GM18519 (cell line): ENCODE measurements around the gene USHBP1.

Experiments
- ATAC-seq: cut with Tn5 transposase; IDR thresholded peaks from one replicate; pipeline ENCODE4 v1.9.1; 2021; ENCODE audit warnings: mild to moderate bottlenecking, moderate library complexity; ENCODE audit not compliant: unreplicated experiment, low FRiP score

USHBP1 gene

DNA sequence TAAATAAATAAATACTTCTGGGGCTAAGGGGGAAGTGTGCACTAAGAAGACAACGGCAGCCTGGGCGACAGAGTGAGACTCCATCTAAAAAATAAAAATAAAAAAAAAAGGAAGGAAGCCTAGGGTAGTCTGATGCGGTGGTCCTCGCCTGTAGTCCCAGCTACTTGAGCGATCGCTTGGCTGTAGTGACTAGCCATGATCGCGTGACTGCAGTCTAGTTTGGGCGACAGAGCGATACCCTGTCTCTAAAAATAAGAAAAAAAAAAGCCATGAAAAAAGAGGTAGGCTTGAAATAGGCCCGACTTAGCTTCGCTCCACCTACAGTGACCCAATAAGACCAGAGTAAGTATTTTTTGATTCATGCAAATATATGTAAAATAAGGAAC lies 2.0 kb upstream of the USHBP1 start:
- ATAC-seq: no peak

DNA sequence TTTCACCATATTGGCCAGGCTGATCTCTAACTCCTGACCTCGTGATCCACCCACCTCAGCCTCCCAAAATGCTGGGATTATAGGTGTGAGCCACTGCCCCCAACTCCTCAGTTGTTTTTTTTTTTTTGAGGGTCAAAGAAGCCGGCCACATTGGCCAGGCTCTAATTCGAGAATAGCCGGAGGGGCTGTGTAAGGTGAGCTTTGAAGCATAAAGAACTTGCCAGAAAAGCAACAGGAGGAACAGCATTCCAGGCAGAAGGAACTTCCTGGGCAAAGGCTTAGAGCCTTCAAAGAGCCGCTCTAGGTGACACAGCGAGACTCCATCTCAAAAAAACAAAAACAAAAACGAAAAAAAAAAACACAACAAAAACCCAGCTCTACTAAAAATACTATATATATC lies 1.5 kb upstream of the USHBP1 start:
- no peak for ATAC-seq

DNA sequence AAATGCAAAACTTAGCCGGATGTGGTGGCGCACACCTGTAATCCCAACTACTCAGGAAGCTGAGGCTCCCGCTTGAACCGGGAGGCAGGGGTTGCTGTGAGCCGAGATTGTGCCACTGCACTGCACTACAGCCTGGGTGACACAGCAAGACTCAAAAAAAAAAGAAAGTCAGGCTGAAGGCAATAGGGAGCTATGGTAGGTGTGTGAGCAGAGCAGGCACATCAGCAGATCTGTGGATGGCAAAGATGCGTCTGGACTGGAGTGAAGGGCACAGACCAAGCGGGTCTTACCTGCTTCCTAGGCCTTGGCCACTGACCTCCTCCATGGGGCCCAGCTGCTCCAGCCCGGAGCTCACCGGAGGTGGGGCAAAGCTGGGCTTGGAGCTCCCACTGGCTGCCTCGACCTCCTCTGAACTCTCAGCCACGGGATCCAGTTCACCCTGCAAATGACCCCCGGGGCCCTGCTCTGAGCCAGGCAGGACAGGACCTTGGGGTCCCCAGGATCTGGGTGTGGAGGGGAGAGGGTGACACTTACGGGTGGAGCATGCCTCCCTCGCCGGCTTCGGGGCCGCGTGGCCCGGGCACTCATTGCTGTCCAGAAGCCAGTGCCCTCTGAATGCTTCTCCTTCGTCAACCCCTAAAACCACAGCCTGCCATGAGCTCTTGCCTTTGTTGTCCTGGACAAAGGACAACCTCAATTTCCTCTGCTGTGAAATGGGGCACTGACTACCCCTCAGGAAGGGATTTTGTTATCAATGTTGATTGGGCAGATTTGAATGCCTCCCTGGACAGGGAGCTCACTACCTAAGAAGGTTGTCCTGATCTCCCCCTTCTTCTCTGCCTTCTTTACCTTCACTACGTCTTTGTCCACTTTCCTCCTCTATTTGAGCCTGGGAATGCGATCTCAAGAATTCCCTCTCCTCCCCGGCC lies 569 bp downstream of the USHBP1 start:
- ATAC-seq: no peak

DNA sequence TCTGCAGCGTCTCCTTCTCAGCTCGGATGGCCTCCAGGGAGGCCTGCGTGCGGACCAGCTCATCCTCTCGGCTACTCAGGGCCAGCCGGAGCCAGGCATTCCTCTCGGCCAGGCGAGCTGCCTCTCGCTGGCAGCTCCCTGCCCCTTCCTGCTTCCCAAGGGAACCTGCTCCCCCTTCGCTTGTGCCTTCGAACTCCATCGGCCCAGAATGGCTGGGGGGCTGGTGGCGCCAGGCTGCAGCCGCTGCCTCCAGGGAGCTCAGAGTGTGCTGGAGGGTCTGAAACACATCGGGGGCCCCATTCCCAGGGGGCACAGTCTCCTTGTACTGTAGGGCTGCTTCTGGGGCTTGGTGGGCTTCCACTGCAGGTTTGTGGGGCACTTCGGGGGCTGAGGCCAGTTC lies 2.0 kb downstream of the USHBP1 start:
- no peak for ATAC-seq

DNA sequence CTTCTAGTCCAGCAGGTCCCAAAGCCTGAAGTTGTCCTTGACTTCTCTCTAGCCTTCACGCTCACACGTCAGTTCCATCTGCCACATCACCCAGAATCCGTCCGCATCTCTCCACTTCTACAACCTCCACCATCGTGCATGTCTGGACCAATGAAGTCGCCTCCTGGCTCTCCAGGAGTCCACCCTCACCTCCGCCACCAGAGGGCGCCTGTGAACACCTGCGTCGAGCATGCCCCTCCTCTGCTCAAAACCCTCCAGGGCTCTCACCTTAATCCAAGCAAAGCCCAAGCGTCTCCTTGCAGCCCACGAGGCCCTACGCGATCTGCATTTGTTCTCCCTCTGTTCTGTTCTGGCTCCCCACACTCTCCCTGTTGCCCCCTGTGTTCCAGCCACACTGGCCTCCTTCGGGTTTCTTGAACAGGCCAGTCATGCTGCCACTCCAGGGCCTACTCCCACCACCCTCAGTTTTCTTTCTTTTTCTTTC lies 3.7 kb downstream of the USHBP1 start:
- no peak for ATAC-seq

DNA sequence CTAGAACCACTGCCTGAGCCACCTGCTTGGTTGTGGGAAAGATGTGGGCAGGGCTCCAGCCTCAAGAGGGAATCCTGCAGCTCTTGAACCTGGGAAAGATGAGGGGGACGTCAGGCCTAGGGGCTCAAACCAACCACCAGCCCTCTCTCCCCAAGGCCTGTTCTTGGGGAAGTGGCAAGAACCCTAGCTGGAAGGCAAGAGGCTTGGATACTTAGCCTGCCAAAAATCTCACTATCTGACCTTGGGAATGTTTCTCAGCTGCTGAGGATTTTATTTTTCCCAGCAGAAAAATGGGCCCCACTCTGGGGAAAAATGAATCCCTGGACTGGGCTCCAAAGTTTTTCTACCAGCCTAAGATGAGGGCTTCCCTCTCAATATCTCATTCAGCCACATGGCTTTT lies 4.6 kb downstream of the USHBP1 start:
- ATAC-seq: no peak

DNA sequence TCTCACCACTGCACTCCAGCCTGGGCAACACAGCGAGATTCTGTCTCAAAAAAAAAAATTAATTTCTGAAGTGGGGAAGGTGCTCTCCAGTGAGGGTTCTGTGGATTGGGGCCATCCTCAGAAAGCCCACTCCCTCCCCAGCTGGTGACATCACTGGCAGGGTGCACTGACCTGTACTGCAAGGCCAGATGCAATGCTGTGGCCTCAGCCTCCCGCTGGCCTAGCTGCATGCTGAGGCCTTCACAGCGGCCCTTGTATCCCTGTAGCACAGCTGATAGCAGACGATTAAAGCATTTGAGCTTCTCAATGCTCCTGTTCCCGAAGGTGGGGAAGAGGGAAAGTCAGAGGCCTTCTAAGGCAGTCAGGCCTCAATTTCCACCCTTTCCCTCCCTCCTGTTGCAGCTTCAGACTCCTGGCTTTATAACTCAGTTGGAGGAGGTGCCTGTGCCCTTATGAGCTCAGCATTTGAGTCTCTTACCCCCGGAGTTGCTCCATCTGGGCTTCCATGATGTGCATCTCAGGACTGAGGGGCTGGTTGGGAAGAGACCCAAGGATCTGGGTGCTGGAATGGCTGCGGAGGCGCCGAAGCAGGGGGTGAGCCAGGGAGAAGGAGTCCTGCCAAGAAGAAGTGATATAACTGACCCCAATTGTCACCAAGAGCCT lies 5.3 kb downstream of the USHBP1 start:
- no peak for ATAC-seq

DNA sequence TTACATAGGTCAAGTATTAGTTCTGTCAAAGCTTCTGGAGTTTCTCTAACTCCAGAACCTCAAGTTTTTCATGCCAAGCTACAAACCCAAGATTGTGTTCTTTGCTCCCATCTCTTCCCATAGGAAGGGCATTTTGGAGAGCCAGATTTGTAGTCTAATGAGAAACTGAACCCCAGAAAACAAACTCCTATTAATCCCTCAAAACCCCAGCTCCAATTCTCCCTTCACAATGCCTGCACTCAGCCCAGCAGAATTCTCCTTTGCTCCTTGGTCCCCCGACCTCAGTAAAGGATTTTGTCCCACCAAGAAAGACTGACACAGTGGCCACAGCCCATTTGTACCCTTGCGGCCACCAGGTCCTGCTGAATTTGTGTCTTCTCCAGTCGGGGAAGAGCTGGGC lies 8.4 kb downstream of the USHBP1 start:
- no peak for ATAC-seq

DNA sequence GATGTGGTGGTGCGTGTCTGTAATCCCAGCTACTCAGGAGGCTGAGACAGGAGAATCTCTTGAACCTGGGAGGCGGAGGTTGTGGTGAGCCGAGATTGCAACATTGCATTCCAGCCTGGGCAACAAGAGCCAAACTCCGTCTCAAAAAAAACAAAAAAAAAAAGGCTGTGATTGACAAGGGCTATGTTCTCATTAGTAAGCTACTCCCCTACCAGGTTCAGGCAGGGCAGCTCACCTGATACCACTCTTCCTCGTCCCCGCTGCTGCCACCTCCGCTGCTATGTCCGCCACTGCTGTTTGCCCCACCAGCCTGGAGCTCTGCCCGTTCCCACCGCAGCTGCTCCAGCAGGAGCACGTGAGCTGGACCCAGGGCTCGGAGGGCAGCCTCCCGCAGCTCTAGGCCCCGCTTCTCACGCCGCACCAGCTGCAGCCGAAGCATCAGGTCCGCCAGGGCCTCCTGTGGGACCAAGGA lies 9.4 kb downstream of the USHBP1 start:
- no peak for ATAC-seq

DNA sequence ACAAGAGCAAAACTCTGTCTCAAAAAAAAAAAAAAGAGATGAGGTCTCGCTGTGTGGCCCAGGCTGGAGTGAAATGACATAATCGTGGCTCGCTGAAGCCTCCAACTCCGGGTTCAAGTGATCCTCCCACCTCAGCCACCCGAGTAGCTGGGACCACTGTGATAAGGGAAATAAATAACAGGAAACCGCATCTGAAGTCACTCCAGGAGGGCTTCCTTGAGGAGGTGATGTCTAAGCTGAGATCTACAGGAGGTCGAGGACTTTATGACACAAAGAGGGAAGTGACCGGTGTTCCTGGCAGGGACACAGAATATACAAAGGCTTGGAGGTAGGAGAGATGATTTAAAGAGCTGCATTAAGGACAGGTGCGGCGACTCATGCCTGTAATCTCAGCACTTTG lies 9.9 kb downstream of the USHBP1 start:
- ATAC-seq: no peak

DNA sequence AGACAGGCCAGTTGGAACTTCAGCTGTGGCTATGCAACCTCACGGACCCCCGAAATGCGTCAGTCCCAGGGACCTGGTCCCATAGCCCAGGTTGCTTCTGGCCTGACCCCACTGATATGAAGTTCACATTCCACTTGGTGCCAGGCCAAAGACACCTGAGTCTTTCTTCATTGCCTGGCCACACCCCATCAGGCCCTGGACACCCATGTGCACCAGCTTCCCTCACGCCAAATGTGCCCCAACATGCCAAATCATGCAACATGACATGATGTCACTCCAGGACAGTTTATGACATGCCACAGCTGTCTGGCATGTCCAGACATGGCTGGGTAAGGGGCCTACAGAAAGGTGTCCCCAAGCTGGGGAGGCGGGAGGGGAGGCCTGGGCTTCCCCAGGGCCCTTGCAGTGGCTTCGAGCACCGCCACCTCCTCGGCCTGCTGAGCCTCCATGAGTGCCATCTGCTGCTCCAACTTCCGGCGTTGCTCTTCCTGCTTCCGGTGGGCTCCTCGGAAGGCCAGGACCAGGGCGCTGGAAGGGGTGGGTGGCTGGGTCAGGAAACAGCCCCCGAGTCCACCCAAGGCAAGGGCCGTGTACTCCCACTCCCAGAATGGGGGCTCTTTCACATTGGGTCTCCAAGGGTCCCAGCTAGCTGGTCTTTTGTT lies 14.5 kb downstream of the USHBP1 start:
- ATAC-seq: no peak

DNA sequence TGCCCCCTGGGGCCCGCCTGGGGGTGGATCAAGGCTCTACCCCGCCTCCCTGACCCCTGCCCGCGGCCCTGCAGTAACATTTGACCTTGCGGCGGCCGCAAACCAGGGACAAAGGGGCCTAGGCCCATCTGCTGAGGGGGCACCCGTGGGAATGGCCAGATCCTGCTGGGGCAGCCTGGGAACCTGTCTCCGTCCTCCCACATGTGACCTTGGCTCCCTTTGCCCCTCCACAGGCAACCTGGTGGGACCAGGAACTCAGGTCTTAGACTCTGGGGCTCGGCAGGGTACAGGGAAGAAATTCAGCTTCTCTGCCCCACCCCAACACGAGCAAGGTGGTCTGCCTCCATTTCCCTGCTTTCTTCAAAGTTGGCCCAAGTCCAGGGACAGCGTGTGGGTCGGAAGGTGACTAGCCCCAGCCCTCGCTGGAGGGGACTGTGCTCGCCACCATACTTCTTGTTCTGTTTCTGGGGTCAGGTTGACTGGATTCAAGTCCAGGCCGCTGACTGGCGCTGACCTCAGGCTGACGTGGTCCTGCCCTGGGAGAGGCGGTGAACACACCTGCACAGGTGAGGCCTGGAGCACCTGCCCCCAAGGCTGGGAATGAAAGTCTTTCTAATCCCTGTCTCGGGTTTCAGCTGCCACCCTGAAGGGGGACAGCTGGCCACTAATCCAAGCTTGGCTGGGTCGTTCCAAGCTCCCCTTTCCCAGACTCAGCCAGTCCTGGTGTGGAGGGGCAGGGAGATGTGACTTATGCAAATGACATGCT lies 16.4 kb downstream of the USHBP1 start:
- ATAC-seq: no peak

DNA sequence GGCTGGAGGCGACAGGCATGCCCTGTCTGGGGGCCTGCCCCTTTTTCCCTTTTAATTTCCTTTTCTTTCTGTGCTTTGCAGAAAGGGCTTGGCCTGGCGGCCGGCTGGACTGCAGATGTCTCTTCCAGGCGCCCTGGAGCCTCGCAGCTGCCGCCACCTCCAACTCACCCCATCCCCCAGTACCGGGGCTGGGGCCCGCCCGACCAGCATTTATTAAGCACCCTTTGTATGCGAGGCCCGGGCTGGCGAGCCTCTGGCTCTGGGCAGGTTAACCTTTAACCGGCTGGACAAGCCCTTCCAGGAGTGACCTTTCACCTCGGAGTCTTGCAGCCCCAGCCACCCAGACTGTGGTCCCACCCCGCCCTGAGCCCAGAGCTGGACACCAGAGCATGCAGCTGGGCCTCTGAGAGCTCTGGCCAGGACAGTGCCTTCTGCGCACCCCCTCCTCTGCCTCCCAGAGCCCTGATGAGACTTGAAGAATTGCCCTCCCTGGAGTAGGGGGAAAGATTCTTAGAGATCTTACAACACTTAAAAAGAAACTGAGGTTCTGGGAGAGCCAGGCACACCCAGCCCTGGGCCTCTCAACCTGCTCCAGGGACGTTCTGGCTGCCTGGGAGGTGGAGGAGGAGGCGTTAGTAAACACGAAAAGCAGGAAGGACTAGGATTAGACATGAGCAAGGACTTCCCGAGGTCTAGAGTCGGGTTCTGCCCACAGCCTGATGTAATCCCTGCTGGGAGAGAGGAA lies 17.7 kb downstream of the USHBP1 start:
- ATAC-seq: no peak

DNA sequence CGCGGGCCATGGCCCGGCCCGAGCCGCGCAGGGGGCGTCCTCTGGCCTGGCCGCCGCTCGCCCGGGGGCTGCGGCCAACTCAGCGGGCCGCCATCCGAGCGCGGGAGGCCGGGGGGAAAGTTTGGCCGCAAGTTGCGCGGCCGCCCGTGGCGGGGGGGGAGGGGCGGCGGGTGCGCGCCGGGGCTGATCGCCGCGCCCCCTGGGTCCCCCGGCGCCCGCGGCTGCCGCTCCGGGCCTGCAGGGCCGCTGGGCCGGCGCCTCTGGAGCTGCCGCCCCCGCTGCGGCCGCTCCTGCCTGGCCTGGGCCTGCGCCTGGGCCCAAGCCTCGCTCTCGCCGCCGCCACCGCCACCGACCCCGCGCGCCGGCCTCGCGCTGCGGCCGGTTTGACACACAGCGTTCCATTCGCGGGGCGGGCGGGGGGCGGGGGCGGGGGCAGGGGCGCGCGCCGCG lies 19.0 kb downstream of the USHBP1 start, which contains the start of gene NR2F6:
Gene NR2F6, minus strand, starts transcription at position 385 of the 450 bp plus-strand sequence. CDS start 699 bp downstream, outside the sequence.
- ATAC-seq: no peak

DNA sequence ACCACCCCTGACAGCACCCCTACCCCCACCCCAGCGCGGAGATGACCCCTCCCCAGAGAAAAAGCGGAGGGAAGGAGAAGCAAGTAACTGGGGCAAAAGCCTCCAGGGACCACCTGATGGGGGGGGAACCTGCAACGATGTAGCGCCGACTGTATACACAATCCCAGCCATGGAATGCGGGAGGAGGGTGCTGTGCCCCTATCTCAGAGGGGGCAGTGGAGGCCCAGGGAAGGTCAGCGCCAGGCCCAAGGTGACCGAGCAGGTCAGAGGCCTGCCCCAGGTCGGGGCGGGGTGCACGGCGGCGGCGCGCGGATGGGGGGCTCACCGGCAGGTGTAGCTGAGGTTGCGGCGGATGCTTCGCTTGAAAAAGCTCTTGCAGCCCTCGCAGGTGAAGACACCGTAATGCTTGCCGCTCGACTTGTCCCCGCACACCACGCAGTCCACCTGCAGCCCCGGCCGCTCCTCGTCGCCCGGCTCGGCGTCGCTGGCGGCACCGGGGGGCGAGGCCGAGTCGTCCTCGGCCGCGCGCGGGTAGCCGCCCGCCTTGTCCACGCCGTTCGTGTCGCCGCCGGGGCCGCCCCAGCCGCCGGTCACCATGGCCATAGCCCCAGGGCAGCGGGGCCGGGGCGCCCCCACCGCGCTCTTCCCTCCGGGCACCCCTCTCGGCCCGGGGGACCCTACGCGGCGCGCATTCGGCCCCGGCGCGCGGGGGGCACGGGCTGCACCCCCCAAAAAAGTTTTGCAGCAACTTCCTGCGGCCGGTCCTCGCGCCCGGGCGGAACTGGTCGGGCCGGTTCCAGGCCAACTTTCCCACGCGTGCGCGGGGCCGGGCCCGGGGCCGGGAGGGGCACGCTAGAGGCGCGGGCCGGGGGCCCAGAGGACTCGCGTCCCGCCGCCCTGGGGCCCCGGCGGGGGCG lies 19.7 kb downstream of the USHBP1 start:
- no peak for ATAC-seq

DNA sequence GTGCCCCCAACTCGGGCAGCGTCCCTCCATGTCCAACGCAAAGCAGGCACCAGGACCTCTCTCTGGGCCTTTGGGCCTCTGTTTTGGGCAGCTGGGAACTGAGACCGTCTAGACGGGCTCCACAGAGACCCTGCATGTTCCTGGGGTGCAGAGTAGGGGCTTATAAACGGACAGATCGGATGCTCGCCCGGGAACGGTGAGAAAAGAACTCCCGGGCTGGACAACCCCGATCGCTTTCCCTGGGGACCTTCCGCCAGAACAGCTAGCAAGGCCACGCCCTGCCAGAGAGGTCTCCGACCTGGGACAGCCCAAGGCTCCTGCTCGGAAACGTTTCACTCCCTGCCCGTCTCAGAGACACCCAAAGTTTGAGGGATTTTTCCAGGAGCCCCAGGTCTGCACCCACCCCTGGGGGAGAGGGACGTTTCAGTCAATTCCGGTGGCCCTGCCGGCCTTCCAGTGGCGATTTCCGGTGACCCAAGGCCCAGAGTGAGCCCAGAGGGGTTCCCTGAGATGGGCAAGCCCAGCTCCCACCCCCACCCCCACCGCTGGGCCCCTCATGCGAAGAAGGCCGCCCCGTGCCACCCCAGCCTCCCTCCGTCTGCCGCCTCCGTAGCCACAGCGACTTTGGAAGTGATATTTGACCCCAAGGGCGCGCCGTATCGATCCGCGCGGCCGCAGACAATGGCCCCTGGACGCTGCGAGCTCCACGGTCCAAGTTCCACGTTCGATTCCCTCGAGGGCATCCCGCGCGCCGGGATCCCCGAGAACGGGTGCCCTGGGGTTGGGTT lies 20.5 kb downstream of the USHBP1 start:
- ATAC-seq: no peak

DNA sequence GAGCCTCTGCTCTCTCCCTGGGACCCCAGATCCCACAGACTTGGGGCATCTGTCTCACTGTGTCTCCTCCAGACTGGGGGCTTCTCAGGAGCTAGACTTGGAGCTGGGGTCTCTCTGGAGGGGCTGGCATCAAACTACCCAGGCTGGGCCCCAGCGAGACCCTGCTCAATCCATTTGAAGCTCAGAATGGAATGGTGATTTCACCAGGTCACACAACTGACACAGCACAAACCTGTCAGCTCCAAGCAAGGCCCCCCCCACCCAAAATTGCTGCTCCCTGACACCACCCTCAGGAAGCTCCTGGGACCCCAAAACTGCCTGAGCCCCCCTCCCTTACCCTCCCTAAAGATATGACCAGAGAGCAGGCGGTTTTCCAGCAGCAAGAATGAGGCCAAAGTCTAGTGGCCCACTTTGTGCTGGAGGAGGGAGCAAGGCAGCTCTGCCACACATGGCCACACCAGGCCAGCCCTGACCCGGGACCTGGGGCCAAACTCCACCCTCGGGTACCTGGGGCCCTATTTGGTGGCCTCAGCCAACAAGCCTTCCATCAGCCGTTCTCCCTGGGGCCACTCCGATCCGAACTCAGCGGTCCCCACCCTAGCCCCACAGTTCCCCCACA lies 21.2 kb downstream of the USHBP1 start:
- ATAC-seq: no peak
